GM19324 (cell line): Measurements from ENCODE around the gene SWSAP1.
A peak's percentile ranks its signal among the peaks of the same experiment; 100 is the strongest.
"Not testable (repeated sequence)": the region's sequence is repeated elsewhere in the genome, so short reads cannot be mapped to it uniquely, and the experiment has no call there.

ENCODE experiments used
- ATAC-seq: cut with Tn5 transposase; IDR thresholded peaks from one replicate; pipeline ENCODE4 v1.9.1; 2021; ENCODE audit warnings: mild to moderate bottlenecking, moderate library complexity; ENCODE audit not compliant: unreplicated experiment, low FRiP score

The SWSAP1 gene

DNA sequence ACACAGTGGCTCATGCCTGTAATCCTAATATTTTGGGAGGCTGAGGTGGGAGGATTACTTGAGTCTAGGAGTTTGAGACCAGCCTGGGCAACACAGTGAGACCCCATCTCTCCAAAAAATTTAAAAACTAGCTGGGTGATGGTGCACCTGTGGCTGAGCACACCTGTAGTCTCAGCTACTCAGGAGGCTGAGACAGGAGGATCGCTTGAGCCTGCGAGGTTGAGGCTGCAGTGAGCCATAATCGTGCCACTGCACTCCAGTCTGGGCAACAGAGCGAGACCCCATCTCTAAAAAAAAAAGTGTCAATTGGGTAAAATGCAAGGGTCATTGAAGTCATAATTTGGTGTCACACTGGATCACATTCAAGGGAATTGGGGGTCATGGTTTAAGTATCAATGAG lies 20.4 kb upstream of the SWSAP1 start:
- ATAC-seq: not testable (repeated sequence)

DNA sequence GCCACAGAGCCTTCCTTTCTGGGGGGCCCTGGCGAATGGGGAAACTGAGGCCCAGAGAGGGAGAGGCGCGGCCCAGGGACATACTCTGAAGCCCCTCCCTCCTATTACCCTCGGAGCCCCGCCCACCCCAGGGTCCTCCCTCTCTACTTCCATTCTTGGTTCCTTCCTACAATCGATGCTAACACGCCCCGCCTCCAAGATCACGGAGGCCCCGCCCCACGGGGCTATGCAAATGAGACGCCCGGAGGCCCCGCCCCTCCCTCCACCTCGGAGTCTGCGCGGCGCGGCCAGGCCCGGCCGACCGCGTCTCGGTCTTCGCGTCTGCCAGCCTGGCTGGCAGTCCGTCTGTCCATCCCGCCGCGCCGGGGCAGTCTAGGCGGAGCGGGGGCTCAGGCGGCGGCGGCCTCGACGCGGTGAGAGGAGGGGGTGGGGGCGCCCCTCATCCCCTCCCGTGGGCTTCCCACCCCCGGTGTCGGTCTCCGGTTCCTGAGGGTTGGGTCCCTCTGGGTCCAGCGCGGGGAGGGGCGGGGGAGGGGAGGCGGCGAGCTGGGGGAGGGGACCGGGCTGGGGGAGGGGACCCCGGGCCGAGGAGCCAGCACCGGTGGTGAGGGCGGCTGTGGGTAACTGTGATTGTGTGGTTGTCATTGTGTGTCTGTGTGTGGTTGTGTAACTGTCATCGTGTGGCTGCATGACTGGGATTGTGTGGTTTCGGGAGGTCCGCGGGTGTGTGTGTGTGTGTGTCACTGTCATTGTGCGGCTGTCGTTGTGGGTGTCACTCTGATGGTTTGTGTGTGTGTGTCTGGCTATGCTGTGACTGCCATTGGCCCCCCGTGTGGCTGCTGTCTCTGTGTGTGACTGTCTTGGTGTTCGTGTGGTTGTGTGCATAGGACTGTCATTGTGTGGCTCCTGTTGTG lies 19.0 kb upstream of the SWSAP1 start, which contains the start of gene PLPPR2:
Gene PLPPR2, plus strand, starts transcription at position 273 of the 914 bp plus-strand sequence. CDS start 2,242 bp downstream, outside the sequence.
- peak; percentile 43 for ATAC-seq

DNA sequence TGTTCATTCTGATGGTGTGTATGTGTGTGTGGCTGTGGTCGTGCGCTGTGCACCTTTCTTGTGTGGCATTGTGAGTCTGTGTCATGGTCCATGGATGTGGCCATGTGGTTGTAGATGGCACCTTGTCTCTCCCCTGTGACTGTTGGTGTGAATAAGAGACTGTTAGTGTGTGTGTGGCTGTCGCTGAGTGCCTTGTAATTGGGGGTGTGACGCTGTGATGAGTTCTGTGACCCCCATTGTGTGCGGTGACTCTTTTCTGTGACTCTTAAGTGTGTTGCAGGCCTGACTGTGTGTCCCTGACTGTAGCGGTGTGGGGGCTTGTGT lies 18.4 kb upstream of the SWSAP1 start:
- no peak for ATAC-seq

DNA sequence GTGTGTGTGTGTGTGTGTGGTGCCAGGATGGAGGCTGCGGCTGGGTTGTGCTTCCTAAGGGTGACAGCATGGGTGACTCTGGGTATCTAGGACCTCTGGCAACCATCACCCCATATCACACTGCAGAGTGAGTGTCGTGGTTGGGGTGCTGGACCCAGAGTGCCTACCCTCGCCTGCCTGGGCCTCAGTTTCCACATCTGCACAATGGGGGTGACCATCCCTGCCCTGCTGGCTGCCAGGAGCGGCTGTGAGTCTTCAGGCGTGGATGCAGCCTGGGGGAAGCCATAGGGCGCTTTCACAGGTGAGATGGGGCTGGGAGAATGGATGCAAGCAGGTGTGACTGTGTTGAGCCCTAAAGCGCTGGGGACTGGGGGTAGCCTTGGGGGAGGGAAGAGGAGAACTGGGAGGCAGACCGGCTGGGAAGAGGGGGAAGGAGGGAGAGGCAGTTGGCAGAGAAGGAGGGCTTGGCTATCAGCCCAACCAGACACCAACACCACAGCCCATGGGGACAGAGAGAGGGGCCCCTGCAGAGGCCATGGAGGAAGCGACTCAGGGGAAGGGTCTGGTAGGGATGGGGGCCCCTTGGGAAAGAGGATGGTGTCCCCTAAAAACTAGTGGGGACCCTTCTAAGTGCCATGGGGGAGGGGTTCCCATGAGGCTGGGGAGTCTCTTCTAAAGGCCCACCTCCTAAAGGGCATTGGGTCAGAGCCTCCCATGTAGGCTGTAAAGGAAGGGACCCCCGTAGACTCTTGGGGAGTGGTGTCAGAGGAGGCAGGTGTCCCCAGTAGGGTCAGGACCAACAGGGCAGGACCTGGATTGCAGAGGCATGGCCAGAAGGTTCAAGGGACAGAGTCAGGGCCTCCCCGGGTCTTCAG lies 17.6 kb upstream of the SWSAP1 start:
- ATAC-seq: no peak

DNA sequence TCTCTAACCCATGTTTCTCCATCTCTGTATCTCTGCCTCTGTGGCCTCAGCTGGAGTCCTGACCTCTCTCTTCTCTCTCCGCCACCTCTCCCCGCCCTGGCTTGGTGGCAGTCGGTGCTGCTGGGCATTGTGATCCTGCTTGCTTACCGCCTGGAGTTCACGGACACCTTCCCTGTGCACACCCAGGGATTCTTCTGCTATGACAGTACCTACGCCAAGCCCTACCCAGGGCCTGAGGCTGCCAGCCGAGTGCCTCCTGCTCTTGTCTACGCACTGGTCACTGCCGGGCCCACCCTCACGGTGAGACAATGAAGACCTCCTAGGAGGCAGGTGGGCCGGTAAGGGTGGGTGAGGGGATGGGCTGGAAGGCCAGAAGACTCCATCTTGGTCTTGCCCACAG lies 15.0 kb upstream of the SWSAP1 start:
- no peak for ATAC-seq

DNA sequence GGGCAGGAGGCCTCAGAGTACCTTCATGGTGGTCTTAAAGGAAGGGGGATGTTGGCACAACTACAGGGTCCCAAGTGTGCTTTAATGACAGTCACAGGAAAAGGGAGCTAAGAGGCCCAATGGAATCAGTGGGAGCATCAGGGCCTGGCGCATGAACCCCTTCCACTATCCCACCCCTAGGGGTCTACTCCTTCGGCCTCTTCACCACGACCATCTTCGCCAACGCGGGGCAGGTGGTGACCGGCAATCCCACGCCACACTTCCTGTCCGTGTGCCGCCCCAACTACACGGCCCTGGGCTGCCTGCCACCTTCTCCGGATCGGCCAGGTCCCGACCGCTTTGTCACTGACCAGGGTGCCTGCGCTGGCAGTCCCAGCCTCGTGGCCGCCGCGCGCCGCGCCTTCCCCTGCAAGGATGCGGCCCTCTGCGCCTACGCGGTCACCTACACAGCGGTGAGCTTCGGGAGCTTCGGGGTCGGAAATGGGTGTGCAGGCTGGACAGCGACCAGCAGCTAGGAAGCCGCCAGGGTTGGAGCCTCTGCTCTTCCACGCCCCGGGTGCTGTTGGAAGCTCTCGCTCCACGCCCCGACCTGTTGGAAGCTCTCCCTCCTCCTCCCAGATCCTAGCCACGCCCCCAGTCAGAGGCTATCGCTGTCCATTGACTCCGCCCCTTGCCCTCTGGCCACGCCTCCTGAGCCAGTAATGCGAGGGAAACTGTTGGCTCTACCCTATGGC lies 13.3 kb upstream of the SWSAP1 start:
- ATAC-seq: no peak

DNA sequence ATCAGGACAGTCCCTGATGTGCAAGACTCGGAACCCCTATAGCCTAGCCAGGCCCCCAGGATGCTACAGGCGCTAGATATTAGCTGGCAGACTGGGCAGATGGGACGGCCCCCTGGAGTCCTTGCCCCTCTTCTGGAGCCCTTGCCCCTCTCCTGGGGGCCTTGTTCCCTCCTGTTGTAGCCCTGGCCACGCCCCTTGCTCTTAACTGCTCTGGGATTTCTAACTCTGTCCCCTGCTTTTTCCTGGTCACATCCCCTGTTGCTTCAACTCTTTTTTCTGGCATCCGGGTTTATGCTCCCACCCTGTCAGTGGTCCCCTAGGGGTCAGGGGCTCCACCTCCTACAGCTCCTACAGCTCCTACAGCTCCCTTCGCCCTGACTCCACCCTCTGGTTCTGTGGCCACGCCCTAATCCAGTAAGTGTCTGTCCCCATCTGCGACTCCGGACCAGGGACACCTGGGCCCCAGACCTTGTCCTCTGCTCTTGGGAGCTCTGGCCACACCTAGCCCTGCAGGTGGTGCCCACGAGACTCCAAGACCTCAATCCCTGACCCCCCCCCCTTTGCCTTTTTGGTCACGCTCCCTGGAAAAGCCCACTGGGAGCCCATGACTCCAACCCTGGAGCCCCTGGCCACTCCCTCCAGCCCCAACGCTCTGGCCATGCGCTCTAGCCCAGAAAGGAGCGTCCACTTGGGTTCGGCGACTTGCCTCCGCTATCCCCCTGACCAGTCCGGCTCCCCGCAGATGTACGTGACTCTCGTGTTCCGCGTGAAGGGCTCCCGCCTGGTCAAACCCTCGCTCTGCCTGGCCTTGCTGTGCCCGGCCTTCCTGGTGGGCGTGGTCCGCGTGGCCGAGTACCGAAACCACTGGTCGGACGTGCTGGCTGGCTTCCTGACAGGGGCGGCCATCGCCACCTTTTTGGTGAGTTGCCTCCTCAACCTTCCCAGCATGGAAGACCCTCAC lies 12.4 kb upstream of the SWSAP1 start:
- ATAC-seq: no peak

DNA sequence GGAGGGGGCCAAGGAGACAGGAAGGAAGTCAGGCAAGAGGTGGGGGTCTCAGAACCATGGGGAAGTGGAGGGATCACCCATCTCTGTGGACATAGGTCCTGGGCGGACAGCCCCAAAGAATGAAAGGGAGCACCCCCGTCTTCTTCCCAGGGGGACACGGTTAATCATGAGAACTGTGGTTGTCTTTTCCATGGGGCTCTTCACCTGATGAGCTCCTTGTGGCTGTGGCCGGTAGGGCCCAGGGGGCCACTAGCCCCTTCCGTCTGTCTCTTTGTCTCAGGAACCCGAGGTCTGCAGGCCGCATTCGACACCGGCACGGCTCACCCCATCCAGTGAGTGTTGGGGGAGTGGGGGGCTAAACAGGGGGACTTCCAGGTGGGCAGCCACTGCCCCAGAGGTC lies 10.6 kb upstream of the SWSAP1 start:
- no peak for ATAC-seq

DNA sequence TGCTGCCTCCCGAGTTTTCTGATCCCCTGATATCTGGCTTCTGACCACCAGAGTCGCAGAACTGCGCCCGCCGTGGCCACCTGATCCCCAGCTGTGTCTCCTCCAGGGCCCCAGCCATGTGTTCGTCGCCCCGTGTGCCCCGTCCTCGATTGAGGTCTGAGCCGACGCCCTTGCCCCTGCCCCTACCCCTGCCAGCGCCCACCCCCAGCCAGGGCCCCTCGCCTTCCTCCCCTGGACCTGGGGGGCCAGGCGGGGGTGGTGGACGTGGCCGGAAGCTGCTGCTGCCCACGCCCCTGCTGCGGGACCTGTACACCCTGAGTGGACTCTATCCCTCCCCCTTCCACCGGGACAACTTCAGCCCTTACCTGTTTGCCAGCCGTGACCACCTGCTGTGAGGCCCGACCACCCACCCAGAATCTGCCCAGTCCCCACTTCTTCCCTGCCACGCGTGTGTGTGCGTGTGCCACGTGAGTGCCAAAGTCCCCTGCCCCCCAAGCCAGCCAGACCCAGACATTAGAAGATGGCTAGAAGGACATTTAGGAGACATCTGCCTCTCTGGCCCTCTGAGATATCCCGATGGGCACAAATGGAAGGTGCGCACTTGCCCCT lies 10.1 kb upstream of the SWSAP1 start:
- ATAC-seq: no peak

DNA sequence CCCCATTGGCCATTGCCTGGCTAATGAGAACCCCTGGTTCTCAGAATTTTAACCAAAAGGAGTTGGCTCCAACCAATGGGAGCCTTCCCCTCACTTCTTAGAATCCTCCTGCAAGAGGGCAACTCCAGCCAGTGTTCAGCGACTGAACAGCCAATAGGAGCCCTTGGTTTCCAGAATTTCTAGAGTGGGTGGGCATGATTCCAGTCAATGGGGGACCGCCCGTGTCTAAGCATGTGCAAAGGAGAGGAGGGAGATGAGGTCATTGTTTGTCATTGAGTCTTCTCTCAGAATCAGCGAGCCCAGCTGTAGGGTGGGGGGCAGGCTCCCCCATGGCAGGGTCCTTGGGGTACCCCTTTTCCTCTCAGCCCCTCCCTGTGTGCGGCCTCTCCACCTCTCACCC lies 9.5 kb upstream of the SWSAP1 start:
- no peak for ATAC-seq

DNA sequence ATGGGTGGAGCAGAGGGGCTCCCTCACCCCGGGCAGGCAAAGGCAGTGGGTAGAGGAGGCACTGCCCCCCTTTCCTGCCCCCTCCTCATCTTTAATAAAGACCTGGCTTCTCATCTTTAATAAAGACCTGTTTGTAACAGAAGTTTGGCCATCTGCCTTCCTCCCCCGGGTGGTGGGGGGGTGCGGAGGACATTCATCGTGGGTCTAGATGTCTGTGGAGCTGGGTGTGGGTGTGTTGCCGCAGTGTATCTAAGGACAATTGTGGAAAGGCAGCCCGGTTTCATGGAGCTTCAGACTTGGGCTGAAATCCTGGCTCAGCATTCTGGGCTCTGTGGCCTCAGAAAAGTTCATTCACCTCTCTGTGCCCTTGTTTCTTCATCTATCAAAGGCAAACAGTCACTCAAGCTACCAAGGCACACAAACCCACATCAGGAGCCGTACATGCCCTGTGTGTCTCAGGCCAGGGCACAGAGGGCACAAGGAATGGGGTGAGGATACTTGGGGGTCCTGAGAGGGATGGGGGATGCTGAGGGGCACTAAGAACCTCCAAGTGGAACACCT lies 8.8 kb upstream of the SWSAP1 start:
- no peak for ATAC-seq

DNA sequence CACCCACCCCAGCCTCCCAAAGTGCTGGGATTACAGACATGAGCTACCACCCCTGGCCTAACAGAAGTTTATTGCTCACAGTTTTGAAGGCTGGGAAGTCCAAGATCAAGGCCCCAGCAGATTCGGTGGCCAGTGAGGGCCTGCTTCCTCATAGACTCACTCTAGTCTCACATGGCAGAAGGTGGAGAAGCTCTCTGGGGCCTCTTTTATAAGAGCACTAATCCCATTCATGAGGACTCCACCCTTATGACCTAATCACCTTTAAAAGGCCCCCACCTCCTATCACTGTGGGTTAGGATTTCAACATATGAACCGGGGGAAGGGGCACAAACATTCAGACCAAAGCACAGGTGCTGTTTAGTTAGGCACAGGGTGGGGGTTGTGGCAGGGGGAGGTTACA lies 6.9 kb upstream of the SWSAP1 start:
- ATAC-seq: no peak

DNA sequence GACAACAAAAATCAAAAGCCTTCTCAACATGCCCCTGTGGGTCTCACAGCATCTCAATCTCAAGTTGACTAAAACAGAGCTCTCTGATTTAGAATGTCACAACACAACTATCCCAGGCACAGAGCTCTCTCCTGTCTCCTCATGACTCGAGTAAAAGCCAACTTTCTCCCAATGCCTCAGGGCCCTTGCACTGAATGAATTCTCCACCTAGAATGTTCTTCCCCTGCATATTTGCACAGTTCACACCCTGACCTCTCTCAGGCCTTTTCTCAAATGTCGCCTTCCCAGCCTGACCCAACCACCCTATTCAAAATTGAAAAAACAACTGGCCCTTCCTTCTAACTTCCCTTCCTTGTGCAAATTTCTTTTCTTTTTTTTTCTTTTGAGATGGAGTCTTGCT lies 3.7 kb upstream of the SWSAP1 start:
- no peak for ATAC-seq

DNA sequence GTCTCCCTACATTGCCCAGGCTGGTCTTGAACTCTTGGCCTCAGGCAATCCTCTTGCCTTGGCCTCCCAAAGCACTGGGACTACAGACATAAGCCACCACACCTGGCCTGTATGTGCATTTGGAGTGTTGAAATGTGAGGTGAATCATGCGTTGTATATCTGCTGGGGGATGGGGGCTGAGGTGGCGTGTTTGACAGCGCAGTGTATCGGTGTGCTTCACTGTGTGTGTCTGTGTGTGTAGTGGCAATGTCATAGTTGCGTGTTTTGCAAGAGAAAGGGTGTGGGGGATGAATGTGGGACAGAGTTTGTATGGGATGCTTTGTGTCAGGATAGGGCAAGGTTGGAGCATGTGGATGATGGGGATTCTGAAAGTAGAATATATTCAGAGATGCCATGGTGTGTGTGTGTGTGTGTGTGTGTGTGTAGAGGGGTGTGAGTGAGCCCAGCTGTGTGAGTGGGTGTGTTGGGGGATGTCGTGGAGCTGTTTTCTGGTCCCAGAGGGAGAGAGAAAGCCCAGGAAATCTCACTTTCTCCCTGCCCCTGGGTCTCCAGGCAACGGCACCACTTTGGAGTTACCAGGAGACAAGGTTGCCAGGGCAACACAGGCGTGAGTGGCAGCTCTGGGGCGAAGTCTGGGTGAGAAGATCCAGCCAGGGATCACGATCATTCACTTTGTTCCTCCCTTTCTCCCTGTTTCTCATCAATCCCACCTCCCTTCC lies 1.1 kb upstream of the SWSAP1 start:
- ATAC-seq: no peak

DNA sequence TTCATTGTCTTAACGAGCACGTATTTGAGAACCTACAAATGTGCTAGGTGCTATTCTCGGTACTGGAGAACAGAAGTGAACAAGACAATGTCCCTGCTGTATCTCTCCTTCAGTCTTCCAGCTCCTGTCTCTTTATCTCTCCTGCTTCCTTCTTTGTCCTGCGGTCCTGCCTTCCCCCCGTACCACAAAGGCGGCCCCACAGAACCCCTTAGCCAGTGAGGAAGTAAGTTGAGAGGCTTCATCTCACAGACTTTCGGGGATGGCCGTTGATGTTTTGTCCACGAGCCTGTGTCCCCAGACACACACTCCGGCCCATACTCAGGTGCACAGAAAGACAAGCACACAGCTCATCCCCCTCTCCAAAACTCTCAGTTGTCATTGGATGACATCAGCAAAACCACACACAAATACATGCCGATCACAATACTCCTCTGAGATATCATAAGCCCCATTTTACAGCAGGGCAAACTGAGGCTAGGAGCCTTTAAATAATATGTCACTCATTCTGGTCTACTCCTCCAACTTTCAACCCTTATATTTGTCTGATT lies 507 bp upstream of the SWSAP1 start:
- no peak for ATAC-seq

DNA sequence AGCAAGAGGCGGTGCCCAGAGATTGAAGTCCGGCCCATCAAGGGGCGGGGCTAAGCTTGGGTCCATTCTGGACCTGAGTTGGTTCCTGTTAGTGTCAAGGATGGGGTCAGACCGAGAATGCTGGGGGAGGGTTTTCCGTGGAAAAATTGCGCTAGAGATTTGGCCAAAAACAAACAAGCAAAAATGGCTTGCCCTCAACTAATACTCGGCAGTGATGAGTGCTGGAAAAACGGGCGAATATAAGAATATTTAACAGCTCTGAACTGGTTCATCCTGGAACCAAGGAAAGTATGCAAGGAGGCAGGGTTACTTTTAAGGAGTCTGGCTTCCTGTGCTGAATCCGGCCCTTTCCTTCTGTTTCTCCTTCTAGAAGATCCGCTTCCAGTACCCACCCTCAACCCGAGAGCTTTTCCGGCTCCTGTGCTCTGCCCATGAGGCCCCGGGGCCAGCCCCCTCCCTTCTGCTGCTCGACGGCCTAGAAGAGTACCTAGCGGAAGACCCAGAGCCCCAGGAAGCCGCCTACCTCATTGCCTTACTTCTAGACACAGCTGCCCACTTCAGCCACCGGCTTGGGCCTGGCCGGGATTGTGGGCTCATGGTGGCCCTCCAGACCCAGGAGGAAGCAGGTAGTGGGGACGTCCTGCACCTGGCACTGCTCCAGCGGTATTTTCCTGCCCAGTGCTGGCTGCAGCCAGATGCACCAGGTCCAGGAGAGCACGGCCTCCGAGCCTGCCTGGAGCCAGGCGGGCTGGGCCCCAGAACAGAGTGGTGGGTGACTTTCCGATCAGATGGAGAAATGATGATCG lies 880 bp downstream of the SWSAP1 start:
- no peak for ATAC-seq

DNA sequence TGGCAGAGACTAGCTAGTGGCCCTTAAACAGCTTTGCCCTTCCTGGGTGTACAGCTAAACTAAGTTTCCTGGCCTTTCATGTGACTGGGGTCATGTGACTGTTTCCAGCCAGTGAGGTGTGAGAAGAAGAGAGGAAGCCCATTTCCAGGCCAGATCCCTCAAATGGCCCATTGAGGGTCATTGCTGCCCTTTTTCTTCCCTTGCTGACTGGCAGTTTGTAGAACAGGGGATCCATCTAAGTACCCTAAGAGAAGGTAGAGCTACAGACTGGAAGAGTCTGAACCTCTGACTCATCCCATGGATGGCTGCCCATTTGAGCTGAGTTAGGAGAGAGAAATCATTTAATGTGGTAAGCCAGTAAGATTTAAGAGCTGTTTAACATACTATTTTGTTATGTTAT lies 2.8 kb downstream of the SWSAP1 start:
- ATAC-seq: no peak
